Stimulated activated naive CD4-positive, alpha-beta T cell treated with Interleukin-2 at 50 U/mL for 16 hours (primary cell): ENCODE measurements around the gene TRNP1.
"Not testable (repeated sequence)": the region's sequence is repeated elsewhere in the genome, so short reads cannot be mapped to it uniquely, and the experiment has no call there.

Experiments used
- DNase-seq: peaks from one replicate; lab custom pipeline; 2025; lab: John Stamatoyannopoulos, UW

TRNP1 gene, protein sequence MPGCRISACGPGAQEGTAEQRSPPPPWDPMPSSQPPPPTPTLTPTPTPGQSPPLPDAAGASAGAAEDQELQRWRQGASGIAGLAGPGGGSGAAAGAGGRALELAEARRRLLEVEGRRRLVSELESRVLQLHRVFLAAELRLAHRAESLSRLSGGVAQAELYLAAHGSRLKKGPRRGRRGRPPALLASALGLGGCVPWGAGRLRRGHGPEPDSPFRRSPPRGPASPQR

GRCh38 chr1:26993237-26994019, at the start of gene TRNP1:
TRNP1 (plus strand) TSS chr1:26993692; CDS start chr1:26993787, 95 bp downstream.
- peak; percentile 76 for DNase-seq

DNA sequence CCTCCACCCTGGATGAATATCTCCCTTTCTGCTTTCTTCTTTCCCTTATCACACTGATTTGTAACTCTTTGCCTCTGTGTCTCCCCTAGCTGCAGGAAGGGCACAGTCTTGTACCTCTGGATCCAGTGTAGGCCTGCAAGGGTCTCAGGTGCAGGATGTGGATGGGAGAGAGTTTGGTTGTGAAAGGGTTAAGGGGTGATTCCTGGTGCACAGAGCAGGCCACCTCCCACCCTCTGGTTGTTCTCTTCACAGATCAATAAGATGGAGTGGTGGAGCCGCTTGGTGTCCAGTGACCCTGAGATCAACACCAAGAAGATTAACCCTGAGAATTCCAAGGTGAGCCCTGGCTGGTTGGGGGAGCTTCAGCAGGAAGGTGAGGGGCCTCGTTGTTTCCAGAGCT, 48.4 kb upstream of the TRNP1 start:
- DNase-seq: no peak

GRCh38 chr1:26945728-26946127, 47.8 kb upstream of the TRNP1 start:
- DNase-seq: no peak

GRCh38 chr1:26946270-26946669, 47.2 kb upstream of the TRNP1 start:
- DNase-seq: no peak

DNA sequence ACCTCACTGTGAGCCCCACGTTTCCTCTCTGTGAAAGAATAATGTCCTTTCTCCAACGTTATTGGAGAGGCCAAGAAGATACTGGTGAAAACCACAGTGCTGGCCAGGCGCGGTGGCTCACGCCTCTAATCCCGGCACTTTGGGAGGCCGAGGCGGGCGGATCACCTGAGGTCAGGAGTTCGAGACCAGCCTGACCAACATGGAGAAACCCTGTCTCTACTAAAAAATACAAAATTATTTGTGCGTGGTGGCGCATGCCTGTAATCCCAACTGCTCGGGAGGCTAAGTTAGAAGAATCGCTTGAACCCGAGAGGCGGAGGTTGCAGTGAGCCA, 44.8 kb upstream of the TRNP1 start:
- DNase-seq: not testable (repeated sequence)

DNA sequence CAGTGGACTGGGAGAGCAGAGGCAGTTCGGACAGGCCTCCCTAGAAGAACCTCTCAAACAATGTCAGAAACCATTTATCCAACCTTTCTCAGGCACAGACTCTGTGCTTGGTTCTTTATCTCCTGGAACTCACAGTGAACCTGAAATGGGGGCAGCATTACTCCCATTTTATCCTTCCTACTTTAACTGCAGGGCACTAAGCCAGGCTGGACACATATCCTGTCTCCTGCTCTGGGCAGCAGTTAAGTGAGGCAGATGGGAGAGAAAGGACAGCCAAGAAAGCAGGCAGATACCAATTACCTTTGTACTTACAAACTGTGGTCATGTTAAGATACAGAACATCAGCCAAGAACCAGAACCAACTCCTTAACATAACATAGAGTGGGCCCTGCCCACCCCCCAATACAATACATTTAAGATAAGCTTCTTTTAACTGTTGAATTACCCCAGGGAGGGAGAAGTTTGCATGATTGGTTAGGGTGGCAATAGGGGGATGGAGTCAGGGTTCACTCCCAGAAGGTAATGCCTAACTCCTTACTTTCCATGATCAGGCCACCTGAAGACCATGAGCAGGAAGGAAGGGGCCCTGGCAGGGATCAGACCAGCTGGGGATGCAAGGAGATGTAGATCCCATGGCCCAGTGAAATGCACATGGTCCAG, 44.1 kb upstream of the TRNP1 start:
- DNase-seq: no peak

- DNase-seq: no peak
Measured at GRCh38 chr1:26949926-26950319, 43.6 kb upstream of the TRNP1 start.

DNA sequence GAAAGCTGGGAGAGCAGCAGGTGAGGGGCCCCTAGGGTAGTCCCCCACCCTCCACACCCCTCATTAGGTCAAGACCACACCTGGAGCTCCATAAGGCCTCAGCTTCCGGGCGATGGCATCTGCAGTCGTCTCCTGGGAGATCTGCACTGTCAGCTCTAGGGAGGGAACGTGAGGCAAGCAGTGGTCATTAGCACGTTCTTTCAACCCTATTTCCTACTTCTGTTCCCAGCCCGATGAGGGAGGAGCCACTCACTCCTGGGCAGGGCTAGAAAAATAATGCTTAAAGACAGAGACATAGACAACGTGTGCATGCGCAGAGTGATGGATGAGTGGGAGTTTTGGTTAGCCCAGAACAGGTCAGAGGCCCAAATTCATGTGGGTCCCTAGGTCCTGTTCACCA, 42.9 kb upstream of the TRNP1 start:
- no peak for DNase-seq

DNA sequence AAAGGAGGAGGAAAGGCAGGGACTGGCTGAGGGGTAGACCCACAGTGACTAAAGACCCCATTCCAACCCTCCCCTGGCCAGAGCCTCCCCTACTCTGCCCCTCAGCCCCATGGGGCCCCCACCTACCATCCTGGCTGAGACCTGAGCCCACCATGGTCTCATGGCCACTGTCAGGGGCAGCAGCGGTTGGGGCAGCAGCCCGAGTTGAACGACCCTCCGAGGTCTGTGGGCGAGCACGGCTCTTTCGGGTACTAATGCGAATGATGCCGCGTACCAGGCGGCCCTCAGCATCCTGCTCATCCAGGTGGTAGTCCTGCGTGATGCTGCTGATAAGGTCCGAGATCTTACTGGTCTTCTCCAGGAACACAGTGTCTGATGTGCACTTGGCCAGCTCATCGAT, 42.3 kb upstream of the TRNP1 start:
- DNase-seq: no peak

- no peak for DNase-seq
Measured at GRCh38 chr1:26951821-26952497, 41.5 kb upstream of the TRNP1 start.

- DNase-seq: no peak
Measured at GRCh38 chr1:26953374-26953773, 40.1 kb upstream of the TRNP1 start.

DNA sequence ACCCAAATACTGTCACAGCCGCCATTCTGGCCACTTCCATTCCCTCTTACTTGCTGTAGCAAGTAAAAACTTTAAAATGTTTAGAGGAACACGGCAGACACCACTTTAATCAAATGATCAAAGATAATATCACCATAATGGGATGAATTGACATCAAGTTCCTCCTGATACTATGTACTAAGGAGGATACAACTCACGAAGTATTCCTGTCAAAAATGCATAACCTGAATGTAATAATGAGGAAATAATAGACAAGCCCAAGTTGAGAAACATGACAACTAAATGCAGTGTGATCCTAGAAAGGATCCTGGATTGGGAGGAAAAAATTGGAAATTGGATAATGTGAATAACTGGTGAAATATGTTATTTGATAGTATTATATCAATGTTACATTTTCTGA, 37.2 kb upstream of the TRNP1 start:
- DNase-seq: no peak

GRCh38 chr1:26957306-26957705, 36.2 kb upstream of the TRNP1 start:
- no peak for DNase-seq

DNA sequence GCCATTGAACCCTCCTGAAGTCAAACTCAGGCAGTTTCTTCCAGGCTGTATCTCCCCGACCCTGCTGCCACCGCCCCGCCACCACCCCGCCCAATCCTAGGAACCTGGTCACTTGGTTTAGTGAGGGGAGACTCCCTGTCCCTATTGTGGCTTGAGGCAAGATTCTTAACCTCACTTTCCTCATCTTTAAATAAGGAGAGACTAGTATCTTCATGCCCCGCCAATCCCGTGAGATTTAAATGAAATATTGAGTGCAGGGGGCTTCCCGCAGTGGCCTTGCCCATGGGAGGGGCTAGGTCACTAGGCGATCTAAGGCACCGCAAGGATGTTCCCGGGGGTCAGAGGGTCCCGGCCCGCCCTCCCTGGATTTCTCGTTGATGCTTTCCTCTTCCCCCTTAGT, 34.2 kb upstream of the TRNP1 start:
- no peak for DNase-seq

DNA sequence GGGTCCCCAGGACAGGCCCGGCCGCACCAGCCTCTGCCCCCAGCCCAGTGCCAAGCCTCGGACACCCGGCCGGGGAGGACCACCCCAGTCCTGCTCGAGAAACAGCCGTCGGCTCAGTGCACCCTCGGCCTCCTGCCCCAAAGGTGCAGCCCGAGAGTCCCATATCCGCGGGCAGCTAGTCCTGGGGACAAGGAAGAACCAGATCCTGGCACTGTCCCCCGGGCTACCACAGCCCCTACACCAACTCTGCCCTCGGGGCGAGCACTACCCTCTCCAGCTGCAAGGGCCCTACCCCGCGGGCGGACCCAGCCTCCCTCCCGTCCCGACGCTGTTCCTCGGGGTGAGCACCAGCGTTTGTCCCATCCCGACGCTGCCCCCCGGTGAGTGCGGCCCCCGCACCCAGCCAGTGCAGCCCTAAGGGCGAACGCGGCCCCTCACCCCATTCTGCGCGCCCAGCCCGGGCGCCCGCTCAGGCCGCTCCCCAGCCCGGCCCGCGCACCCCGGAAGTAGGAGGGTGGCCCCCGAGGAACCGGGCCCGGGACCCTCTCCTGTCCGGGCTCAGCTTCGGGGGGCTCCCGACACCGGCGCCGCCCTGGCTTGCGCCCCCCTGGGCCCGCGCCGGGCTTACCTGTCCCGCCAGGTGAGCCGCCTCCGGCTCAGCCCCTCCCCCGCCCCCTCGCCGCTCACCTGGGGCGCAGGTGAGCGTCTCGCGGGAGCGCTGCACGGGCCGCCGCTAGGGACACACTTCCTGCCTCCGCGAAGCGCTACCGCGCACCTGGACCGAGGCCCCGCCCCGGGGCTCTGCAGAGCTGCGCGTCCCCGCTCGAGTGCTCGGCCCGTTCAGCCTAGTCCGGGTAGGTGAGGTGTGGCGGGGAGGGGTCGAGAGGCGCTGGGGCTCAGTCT, 33.5 kb upstream of the TRNP1 start, which contains the start of gene KDF1:
TSS of gene KDF1 (minus strand) at position 747 of the 903 bp plus-strand sequence. CDS start 8,088 bp downstream, outside the sequence.
- peak; percentile 33 for DNase-seq

GRCh38 chr1:26960625-26960966, 32.9 kb upstream of the TRNP1 start:
- DNase-seq: no peak

DNA sequence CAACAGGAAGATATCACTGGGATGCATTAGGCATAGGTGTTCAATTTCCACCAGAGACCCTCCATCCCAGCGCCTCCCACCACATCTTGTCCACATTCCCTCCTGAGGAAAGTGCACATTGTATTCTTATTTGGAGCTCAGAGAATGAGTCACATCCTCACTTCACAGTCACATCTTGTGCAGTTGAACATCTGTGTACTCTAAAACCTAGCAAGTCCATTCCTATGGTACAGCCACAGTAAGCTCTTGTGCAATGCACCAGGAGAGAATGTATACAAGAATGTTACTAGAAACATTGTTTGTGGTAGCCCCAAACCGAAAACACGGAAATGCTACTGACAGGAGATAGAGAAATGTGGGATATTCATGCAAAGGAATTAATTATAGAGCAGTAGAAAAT, 31.7 kb upstream of the TRNP1 start:
- no peak for DNase-seq

DNA sequence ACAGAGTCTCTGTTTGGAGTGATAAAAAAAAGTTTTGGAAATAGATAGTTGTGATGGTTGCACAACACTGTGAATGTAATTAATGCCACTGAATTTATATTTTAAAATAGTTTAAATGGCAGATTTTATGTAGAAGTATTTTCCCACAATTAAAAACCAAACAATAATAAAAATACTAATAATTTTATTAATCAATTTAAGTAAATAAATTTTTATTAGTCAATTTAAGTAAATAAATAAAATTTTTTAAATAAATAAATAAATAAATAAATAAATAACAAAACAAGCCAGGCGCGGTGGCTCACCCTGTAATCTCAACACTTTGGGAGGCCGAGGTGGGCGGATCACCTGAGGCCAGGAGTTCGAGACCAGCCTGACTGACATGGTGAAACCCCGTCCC, 28.3 kb upstream of the TRNP1 start:
- DNase-seq: no peak

- DNase-seq: no peak
Measured at GRCh38 chr1:26965628-26966027, 27.9 kb upstream of the TRNP1 start.

GRCh38 chr1:26970810-26971209, 22.7 kb upstream of the TRNP1 start:
- no peak for DNase-seq

DNA sequence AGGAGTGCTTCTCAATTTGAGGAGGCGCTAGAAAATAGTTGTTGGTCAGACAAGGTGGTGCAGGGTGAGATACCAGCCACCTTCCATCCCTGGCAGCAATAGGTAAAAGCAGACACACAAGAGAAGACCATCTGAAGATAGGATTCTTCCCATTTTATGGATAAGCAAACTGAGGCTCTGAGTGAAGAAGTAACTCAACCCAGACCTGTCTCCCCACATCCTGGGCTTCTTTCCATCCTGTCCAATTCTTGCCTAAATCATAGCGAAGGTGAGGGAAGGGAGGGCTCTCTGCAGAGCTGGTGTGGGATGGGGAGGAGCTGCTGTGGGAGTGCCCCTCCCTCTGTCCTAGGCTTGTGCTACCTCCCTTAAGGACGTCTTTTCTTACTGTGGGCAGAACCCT, 21.9 kb upstream of the TRNP1 start:
- DNase-seq: no peak

- DNase-seq: no peak
Measured at GRCh38 chr1:26972390-26972789, 21.1 kb upstream of the TRNP1 start.
